Panc1 (cell line): ENCODE results near the gene LMNTD2. TPM values are rescaled to one million over a fixed set of nuclear protein-coding genes. Genes with fewer than 3 reads are reported as not detected.

Source experiments
- ATAC-seq: fragments of 200-7000 bp; cut with Tn5 transposase; 2 replicates; pipeline ENCODE4 v1.9.1; 2020; ENCODE audit warnings: mild to moderate bottlenecking, moderate library complexity
- BruUV-seq: library from RNA; stranded (reverse); fragments of 400-500 nt; replicated peaks from 2 replicates; lab custom pipeline; 2021; lab: Mats Ljungman, UMichigan
- CTCF ChIA-PET: fragments of 300-600 bp; sonication (Branson Sonifier 250); formaldehyde crosslinking; loops from one replicate; lab custom pipeline; 2022; ENCODE audit warnings: antibody characterized with exemption; lab: Charles Lee
- POLR2A ChIA-PET: fragments of 300-600 bp; sonication (Branson Sonifier 250); formaldehyde crosslinking; loops from one replicate; lab custom pipeline; 2022; ENCODE audit warnings: antibody characterized with exemption; lab: Charles Lee
- DNase-seq: peaks from one replicate; pipeline ENCODE4 v3.0.0-alpha.2; 2010; ENCODE audit warnings: low read depth, low spot score
- H3K27ac ChIP-seq: 2 replicates; pipeline ENCODE4 v1.5.1; 2011; ENCODE audit warnings: mild to moderate bottlenecking, low read length, inconsistent platforms
- H3K27me3 ChIP-seq: fragments of 200-500 bp; sonication (Bioruptor generic); 2 replicates; pipeline ENCODE4 v1.6.0; 2014; ENCODE audit warnings: low read length, inconsistent platforms; ENCODE audit not compliant: control insufficient read depth, insufficient read depth
- H3K36me3 ChIP-seq: fragments of 200-500 bp; sonication (Bioruptor generic); 2 replicates; pipeline ENCODE4 v1.5.1; 2014; ENCODE audit warnings: inconsistent platforms, mild to moderate bottlenecking, low read length, moderate library complexity; ENCODE audit not compliant: control insufficient read depth, insufficient read depth
- H3K4me1 ChIP-seq: 2 replicates; pipeline ENCODE4 v1.5.1; 2011; ENCODE audit warnings: inconsistent platforms, mild to moderate bottlenecking, low read length, moderate library complexity; ENCODE audit not compliant: control insufficient read depth, insufficient read depth
- H3K4me3 ChIP-seq, 2 experiments: 2 replicates each; pipeline ENCODE4 v1.5.1; 2011 to 2012; ENCODE audit warnings: low read depth in 2 of 2, low read length in 2 of 2, mild to moderate bottlenecking in 2 of 2, inconsistent platforms in 1 of 2, moderate library complexity in 1 of 2
- H3K9me3 ChIP-seq: fragments of 200-500 bp; sonication (Bioruptor generic); 2 replicates; pipeline ENCODE4 v1.5.1; 2014; ENCODE audit warnings: low read depth, mild to moderate bottlenecking, inconsistent platforms, low read length, moderate library complexity; ENCODE audit not compliant: control insufficient read depth, insufficient read depth
- CTCF ChIP-seq: fragments of 450-650 bp; IDR thresholded peaks from 2 replicates; pipeline ENCODE4 v1.5.1; 2017; ENCODE audit warnings: mild to moderate bottlenecking
- POLR2AphosphoS5 ChIP-seq: IDR thresholded peaks from 2 replicates; pipeline ENCODE4 v1.6.1; 2012; ENCODE audit warnings: mild to moderate bottlenecking, low read depth, low read length, moderate library complexity
- REST ChIP-seq, 2 experiments: IDR thresholded peaks; 2 replicates each; pipeline ENCODE4 v1.6.1; 2011 to 2012; ENCODE audit warnings: low read depth in 2 of 2, control low read depth in 1 of 2, low read length in 1 of 2, mild to moderate bottlenecking in 1 of 2, moderate library complexity in 1 of 2; ENCODE audit not compliant: insufficient read depth in 1 of 2
- SIN3A ChIP-seq: IDR thresholded peaks from 2 replicates; pipeline ENCODE4 v1.6.1; 2012; ENCODE audit warnings: low read depth, mild to moderate bottlenecking, low read length, moderate library complexity, borderline replicate concordance; ENCODE audit not compliant: insufficient read depth
- TCF7L2 ChIP-seq: IDR thresholded peaks from 2 replicates; pipeline ENCODE4 v1.6.1; 2011; ENCODE audit warnings: mild to moderate bottlenecking, low read depth, low read length, inconsistent platforms
- in situ Hi-C: cut with HindIII; loops from 2 replicates; pipeline ENCODE4 v1.10.0; 2016; ENCODE audit warnings: low sequenced_read_pairs, low pct_unique_long_range_greater_than_20kb
- intact Hi-C: fragments of 100-400 bp; cut with micrococcal nuclease; formaldehyde crosslinking; loops from one replicate; pipeline ENCODE4 v1.10.0; 2022; ENCODE audit not compliant: unreplicated experiment
- total RNA-seq: library from RNA; stranded (reverse); gene quantifications from one replicate; pipeline ENCODE4 v1.2.1, GENCODE V29; 2021; ENCODE audit not compliant: unreplicated experiment

Gene LMNTD2
- total RNA-seq, 1 experiment from 2014 or later, result 21.8 TPM

- POLR2A ChIA-PET, result interaction anchor here (1.0 kb wide), 1 partner anchor 12 kb away, joined by 8 read pairs; no protein-coding TSS in a partner anchor
- in situ Hi-C loops (no loop called here), intact Hi-C loops (no loop called here)
- ATAC-seq (no peak), DNase-seq (no peak)
- H3K4me1 ChIP-seq, result peaks cover 26% of the 10 kb centered on the region
- H3K27me3 ChIP-seq, result no peaks in the 10 kb centered on the region
- H3K27ac ChIP-seq, result no peak overlapping the region
- CTCF ChIA-PET, result interaction anchor here (0.6 kb wide), 1 partner anchor 33 kb away, joined by 4 read pairs; no protein-coding TSS in a partner anchor
- H3K36me3 ChIP-seq, result peaks cover 3% of the 10 kb centered on the region; the same call in 1 of the 2 replicates
- no TSS peak for BruUV-seq
- TF ChIP-seq REST (IDR thresholded peaks at IDR 0.05; ENCODE audit: insufficient read depth in 1 of 2, low read depth in 2 of 2, low read length in 1 of 2), result no peak
- TF ChIP-seq POLR2AphosphoS5, result no peak
- TF ChIP-seq SIN3A, result no peak
- TF ChIP-seq CTCF, result no peak
- TF ChIP-seq TCF7L2, result no peak
- no peak overlapping the region for H3K4me3 ChIP-seq
- no peaks in the 10 kb centered on the region for H3K9me3 ChIP-seq
Measured at GRCh38 chr11:532527-532985, 28.0 kb downstream of the LMNTD2 start.

- H3K36me3 ChIP-seq, result peaks cover 3% of the 10 kb centered on the region; the same call in 1 of the 2 replicates
- H3K9me3 ChIP-seq, result no peaks in the 10 kb centered on the region
- ChIA-PET CTCF (no interaction called here), POLR2A (no interaction called here)
- peaks cover 20% of the 10 kb centered on the region for H3K4me1 ChIP-seq
- BruUV-seq, result no TSS peak
- DNase-seq (no peak), ATAC-seq (no peak)
- no peak for TF ChIP-seq POLR2AphosphoS5
- TF ChIP-seq REST (IDR thresholded peaks at IDR 0.05; ENCODE audit: insufficient read depth in 1 of 2, low read depth in 2 of 2, low read length in 1 of 2), result no peak
- TF ChIP-seq SIN3A, result no peak
- no peak for TF ChIP-seq CTCF
- no peak for TF ChIP-seq TCF7L2
- H3K4me3 ChIP-seq, result no peak overlapping the region
- in situ Hi-C loops (no loop called here), intact Hi-C loops (no loop called here)
- H3K27ac ChIP-seq, result no peak overlapping the region; the same call in 1 of the 2 replicates
- no peaks in the 10 kb centered on the region for H3K27me3 ChIP-seq
Measured at GRCh38 chr11:531919-532526, 28.5 kb downstream of the LMNTD2 start.
